Endothelial cell of umbilical vein (primary cell): ENCODE data around the gene CYP4F3. TPM values are rescaled to one million over a fixed set of nuclear protein-coding genes. Genes with fewer than 3 reads are reported as not detected.

Experiments
- BruUV-seq: library from RNA; stranded (reverse); fragments of 400-500 nt; replicated peaks from 2 replicates; lab custom pipeline; 2021; lab: Mats Ljungman, UMichigan
- CTCF ChIA-PET: fragments of 300-600, 350-600 bp; sonication (Branson Sonifier 250); formaldehyde crosslinking; loops from one replicate; lab custom pipeline; 2021; ENCODE audit warnings: antibody characterized with exemption, inconsistent platforms; lab: Charles Lee
- POLR2A ChIA-PET: fragments of 300-600, 350-600 bp; sonication (Branson Sonifier 250); formaldehyde crosslinking; loops from one replicate; lab custom pipeline; 2021; ENCODE audit warnings: antibody characterized with exemption, inconsistent platforms; lab: Charles Lee
- DNase-seq: peaks from one replicate; pipeline ENCODE4 v3.0.0-alpha.2; 2011; ENCODE audit warnings: low read depth, low spot score
- FAIRE-seq: peaks from 2 replicates; lab custom pipeline; 2011; peaks lifted over from hg19 to GRCh38; lab: Jason Lieb, UNC
- H2AFZ ChIP-seq: 2 replicates; pipeline ENCODE4 v1.6.0; 2012; ENCODE audit warnings: low read depth, low read length, control low read depth, inconsistent platforms
- H3K27ac ChIP-seq: 2 replicates; pipeline ENCODE4 v1.5.1; 2011; ENCODE audit warnings: low read depth, mild to moderate bottlenecking, control low read depth, low read length, moderate library complexity; ENCODE audit not compliant: insufficient read depth
- H3K27me3 ChIP-seq, 2 experiments: 2 replicates each; pipeline versions ENCODE4 v1.6.0 to v1.6.1; 2011; ENCODE audit warnings: low read length in 2 of 2, mixed read lengths in 1 of 2; ENCODE audit not compliant: control insufficient read depth in 2 of 2, insufficient read depth in 2 of 2
- H3K36me3 ChIP-seq, 2 experiments: 2 replicates in 1 of 2; 3 replicates in 1 of 2; pipeline ENCODE4 v1.5.1; 2011; ENCODE audit warnings: low read length in 2 of 2, mild to moderate bottlenecking in 1 of 2, moderate library complexity in 1 of 2; ENCODE audit not compliant: control insufficient read depth in 2 of 2, insufficient read depth in 2 of 2; ENCODE audit errors: extremely low read depth in 1 of 2
- H3K4me1 ChIP-seq: 3 replicates; pipeline ENCODE4 v1.5.1; 2011; ENCODE audit warnings: mild to moderate bottlenecking, low read length; ENCODE audit not compliant: control insufficient read depth, insufficient read depth; ENCODE audit errors: extremely low read depth
- H3K4me2 ChIP-seq: 2 replicates; pipeline ENCODE4 v1.6.1; 2011; ENCODE audit warnings: low read length, control low read depth, mixed read lengths; ENCODE audit not compliant: insufficient read depth
- H3K4me3 ChIP-seq, 3 experiments: fragments of 200-600 bp in 1 of 3; sonication (generic), shearing (Covaris generic) in 1 of 3; replicated peaks in 1 of 3; 2 replicates each; pipeline ENCODE4 v1.5.1; 2011 to 2016; ENCODE audit warnings: control low read depth in 3 of 3, low read length in 3 of 3, mild to moderate bottlenecking in 2 of 3, inconsistent platforms in 1 of 3, low read depth in 1 of 3, moderate library complexity in 1 of 3; ENCODE audit not compliant: insufficient read depth in 1 of 3
- H3K79me2 ChIP-seq: 2 replicates; pipeline ENCODE4 v1.6.0; 2012; ENCODE audit warnings: low read length, inconsistent platforms; ENCODE audit not compliant: control insufficient read depth, insufficient read depth
- H3K9ac ChIP-seq: replicated peaks from 2 replicates; pipeline ENCODE3; 2011; ENCODE audit warnings: low read length, control low read depth; ENCODE audit not compliant: insufficient read depth; ENCODE audit errors: extremely low read depth
- H3K9me1 ChIP-seq: replicated peaks from 3 replicates; pipeline ENCODE4 v1.6.0; 2011; ENCODE audit warnings: mild to moderate bottlenecking, low read length; ENCODE audit not compliant: control insufficient read depth, insufficient read depth; ENCODE audit errors: extremely low read depth
- H3K9me3 ChIP-seq: replicated peaks from 2 replicates; pipeline ENCODE4 v1.5.1; 2012; ENCODE audit warnings: low read length, inconsistent platforms; ENCODE audit not compliant: control insufficient read depth, insufficient read depth
- H4K20me1 ChIP-seq: replicated peaks from 2 replicates; pipeline ENCODE3; 2011; ENCODE audit warnings: mild to moderate bottlenecking, low read length; ENCODE audit not compliant: control insufficient read depth, insufficient read depth; ENCODE audit errors: extremely low read depth
- EZH2 ChIP-seq: IDR thresholded peaks from 2 replicates; pipeline ENCODE4 v1.6.1; 2012; ENCODE audit warnings: borderline replicate concordance, low read depth, mild to moderate bottlenecking, moderate library complexity, low read length, inconsistent platforms; ENCODE audit not compliant: severe bottlenecking
- FOS ChIP-seq: IDR thresholded peaks from 2 replicates; pipeline ENCODE4 v1.6.1; 2011; ENCODE audit warnings: mild to moderate bottlenecking, low read length, moderate library complexity, borderline replicate concordance; ENCODE audit not compliant: insufficient read depth
- GATA2 ChIP-seq: IDR thresholded peaks from 2 replicates; pipeline ENCODE4 v1.7.0; 2011; ENCODE audit warnings: low read depth, mild to moderate bottlenecking, moderate library complexity, mixed read lengths, low read length; ENCODE audit not compliant: insufficient read length, insufficient read depth
- JUN ChIP-seq: IDR thresholded peaks from 2 replicates; pipeline ENCODE4 v1.6.1; 2011; ENCODE audit warnings: borderline replicate concordance, low read depth; ENCODE audit not compliant: insufficient read length, insufficient read depth
- MYC ChIP-seq: IDR thresholded peaks from one replicate; pipeline ENCODE4 v1.6.1; 2011; ENCODE audit warnings: mild to moderate bottlenecking, low read depth, low read length
- POLR2A ChIP-seq: IDR thresholded peaks from 2 replicates; pipeline ENCODE4 v1.6.1; 2012; ENCODE audit warnings: low read depth, mild to moderate bottlenecking, control low read depth, low read length
- POLR2AphosphoS5 ChIP-seq: IDR thresholded peaks from 2 replicates; pipeline ENCODE4 v1.6.1; 2012; ENCODE audit warnings: low read depth, mild to moderate bottlenecking, control low read depth, low read length, moderate library complexity; ENCODE audit not compliant: insufficient read depth
- dilution Hi-C: fragments of 300-500 bp; cut with MboI; formaldehyde crosslinking; loops from one replicate; pipeline ENCODE4 v1.15.0; 2019; ENCODE audit warnings: low sequenced_read_pairs; ENCODE audit not compliant: extremely low pct_ligation_motif_present
- intact Hi-C: fragments of 100-400 bp; cut with micrococcal nuclease; formaldehyde crosslinking; loops from one replicate; pipeline ENCODE4 v1.10.0; 2022
- polyA plus RNA-seq, 4 experiments: library from polyadenylated mRNA; depleted of rRNA in 3 of 4; stranded (reverse) in 3 of 4; unstranded in 1 of 4; fragments of >200 nt; gene quantifications; 2 replicates each; pipeline versions ENCODE4 v1.2.1 to v1.2.3, GENCODE V29; 2011 to 2012; ENCODE audit warnings: missing spikeins in 1 of 4
- total RNA-seq: library from RNA; stranded (reverse); gene quantifications from 2 replicates; pipeline ENCODE4 v1.2.3, GENCODE V29; 2021
- TF ChIP-seq, protein P1 (sequence below): IDR thresholded peaks from 2 replicates; pipeline ENCODE4 v1.6.1; 2011; ENCODE audit not compliant: insufficient read depth, insufficient read length
- TF ChIP-seq, protein P2 (sequence below), 2 donors: IDR thresholded peaks; 1 replicate in 1 of 2; 2 replicates in 1 of 2; pipeline ENCODE4 v1.5.1; 2011; ENCODE audit warnings: low read length in 2 of 2, mild to moderate bottlenecking in 2 of 2, moderate library complexity in 2 of 2, control low read depth in 1 of 2, inconsistent platforms in 1 of 2, low read depth in 1 of 2; ENCODE audit not compliant: insufficient read depth in 1 of 2; ENCODE audit errors: extremely low read depth in 1 of 2

Gene CYP4F3
- total and polyA plus RNA-seq, 2 donors (not counting 3 experiments of a cell fraction or from before 2014, with no cell fraction given): not detected

DNA sequence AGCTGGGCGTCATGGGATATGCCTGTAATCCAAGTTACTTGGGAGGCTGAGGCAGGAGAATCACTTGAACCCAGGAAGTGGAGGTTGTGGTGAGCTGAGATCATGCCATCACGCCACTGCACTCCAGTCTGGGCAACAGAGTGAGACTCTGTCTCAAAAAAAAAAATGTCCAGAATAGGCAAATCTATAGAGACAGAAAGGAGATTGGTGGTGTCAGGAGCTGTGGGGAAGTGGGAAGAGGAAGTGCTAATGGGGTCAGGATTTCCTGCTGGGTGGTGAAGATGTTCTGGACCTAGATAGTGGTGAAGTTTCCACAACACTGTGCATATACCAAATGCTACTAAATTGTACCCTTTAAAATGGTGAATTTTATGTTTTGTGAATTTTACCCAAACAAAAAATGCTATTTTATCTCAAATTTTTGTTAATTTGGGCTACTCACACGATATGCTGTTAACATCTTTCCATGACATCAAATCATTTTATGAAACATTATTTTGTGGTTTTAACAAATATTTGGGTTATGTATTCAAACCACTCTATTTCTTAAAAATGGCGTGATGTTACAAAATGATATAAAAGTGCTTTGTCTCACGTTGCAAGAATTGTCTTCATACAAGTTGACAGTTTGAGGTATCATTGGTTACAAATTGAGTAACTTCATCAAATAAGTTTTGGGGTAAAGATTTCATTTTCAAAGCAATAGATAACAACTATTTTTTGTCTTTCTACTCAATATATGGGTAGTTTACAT is 7.4 kb upstream of the CYP4F3 start:
- Histone ChIP-seq H3K27ac (no peak overlapping the region), H3K4me1 (no peaks in the 10 kb centered on the region), H2AFZ (no peak overlapping the region), H3K36me3 (no peaks in the 10 kb centered on the region), H3K4me2 (no peak overlapping the region), H4K20me1 (no peaks in the 10 kb centered on the region), H3K9me3 (no peaks in the 10 kb centered on the region), H3K79me2 (no peaks in the 10 kb centered on the region), H3K9ac (no peak overlapping the region), H3K27me3 (no peaks in the 10 kb centered on the region), H3K9me1 (no peaks in the 10 kb centered on the region), H3K4me3 (no peak overlapping the region)
- ChIA-PET CTCF (no interaction called here), POLR2A (no interaction called here)
- FAIRE-seq: no peak
- intact Hi-C loops: no loop called here
- DNase-seq: no peak
- BruUV-seq: no TSS peak
- TF ChIP-seq JUN (no peak), GATA2 (no peak), FOS (no peak), POLR2AphosphoS5 (no peak), MYC (no peak), POLR2A (no peak), EZH2 (no peak)
- TF ChIP-seq, protein P1, sequence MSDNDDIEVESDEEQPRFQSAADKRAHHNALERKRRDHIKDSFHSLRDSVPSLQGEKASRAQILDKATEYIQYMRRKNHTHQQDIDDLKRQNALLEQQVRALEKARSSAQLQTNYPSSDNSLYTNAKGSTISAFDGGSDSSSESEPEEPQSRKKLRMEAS: no peak
- TF ChIP-seq, protein P2, sequence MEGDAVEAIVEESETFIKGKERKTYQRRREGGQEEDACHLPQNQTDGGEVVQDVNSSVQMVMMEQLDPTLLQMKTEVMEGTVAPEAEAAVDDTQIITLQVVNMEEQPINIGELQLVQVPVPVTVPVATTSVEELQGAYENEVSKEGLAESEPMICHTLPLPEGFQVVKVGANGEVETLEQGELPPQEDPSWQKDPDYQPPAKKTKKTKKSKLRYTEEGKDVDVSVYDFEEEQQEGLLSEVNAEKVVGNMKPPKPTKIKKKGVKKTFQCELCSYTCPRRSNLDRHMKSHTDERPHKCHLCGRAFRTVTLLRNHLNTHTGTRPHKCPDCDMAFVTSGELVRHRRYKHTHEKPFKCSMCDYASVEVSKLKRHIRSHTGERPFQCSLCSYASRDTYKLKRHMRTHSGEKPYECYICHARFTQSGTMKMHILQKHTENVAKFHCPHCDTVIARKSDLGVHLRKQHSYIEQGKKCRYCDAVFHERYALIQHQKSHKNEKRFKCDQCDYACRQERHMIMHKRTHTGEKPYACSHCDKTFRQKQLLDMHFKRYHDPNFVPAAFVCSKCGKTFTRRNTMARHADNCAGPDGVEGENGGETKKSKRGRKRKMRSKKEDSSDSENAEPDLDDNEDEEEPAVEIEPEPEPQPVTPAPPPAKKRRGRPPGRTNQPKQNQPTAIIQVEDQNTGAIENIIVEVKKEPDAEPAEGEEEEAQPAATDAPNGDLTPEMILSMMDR (IDR thresholded peaks at IDR 0.05; ENCODE audit: extremely low read depth in 1 of 2, insufficient read depth in 1 of 2, low read depth in 1 of 2, low read length in 2 of 2): no peak
- dilution Hi-C loops: no loop called here
